ENCODE results near the gene ZNF710.
A peak's percentile ranks its signal among the peaks of the same experiment; 100 is the strongest.

The ZNF710 gene

DNA sequence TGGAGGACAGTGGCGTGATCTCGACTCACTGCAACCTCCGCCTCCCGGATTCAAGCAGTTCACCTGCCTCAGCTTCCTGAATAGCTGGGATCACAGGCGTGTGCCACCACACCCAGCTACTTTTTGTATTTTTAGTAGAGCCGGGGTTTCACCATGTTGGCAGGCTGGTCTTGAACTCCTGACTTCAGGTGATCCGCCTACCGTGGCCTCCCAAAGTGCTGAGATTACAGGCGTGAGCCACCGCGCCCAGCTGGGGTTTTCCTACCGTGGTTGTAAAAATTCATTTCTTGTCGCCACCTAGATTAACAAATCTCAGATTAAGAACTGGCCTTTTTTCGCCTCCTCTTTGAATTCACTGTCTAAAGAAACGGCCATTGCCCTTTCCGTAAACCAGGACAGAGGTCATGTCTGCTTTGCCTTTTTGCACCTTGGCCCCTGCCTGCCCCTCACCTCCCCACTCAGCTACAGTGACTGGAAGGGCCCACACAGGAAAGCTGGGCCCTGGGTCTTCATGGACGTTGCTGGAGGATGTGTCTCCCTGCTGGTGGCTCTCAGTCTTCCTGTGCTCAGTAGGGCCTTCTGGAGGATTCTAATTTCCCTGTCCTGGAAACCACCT lies 17.2 kb downstream of the ZNF710 start:
- DNase-seq, result no peak

DNA sequence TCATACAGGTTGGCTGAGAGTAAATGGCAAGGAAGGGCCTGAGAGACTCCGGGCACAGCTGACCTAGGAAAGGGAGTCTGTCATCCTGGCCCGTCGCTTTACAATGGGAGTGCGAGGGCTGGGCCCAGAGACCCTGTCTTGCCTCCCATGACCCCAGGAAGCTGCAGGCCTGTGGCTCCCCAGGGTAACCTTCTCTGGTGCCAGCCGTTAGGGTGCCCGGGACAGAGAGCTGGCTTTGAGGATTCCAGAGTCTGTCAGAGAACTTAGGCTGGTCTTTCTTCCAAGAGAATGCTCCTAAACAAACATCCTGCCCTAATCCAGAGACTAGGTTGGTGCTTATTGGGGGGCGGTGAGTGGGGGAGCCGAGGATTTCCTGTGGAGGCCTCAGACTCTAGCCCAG lies 18.5 kb downstream of the ZNF710 start:
- DNase-seq, result no peak

- DNase-seq, result no peak
Measured at GRCh38 chr15:90020021-90020735, 19.1 kb downstream of the ZNF710 start.

DNA sequence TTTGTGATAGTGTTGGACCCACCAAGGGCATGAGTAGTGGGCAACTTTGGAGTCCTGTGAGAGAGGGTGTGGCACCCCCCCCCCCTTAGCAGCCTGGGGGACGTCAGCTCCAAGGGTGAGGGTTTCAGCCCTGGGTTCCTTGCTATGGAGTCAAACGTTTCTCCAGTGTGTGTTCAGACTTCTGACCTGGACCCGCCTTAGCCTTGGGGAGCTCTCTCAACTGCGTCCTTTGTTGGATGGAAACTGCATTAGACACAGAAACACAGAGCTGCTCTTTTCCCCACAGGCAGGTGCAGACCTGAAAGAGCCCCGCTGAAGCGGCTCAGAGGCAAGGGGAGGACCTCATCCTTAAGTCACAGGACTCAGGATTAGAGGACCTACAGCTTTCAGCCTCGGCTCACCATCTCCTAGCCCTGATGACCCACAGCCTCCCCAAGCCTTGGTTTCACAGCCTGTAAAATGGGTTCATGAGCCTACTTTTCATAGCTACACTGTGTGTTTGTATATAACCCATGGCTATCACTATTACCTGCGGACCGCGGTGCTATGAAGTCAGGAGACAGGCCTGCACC lies 19.9 kb downstream of the ZNF710 start:
- no peak for DNase-seq

- DNase-seq, result no peak
Measured at GRCh38 chr15:90022345-90022744, 21.2 kb downstream of the ZNF710 start.

GRCh38 chr15:90022905-90023700 lies 22.0 kb downstream of the ZNF710 start:
- no peak for DNase-seq

DNA sequence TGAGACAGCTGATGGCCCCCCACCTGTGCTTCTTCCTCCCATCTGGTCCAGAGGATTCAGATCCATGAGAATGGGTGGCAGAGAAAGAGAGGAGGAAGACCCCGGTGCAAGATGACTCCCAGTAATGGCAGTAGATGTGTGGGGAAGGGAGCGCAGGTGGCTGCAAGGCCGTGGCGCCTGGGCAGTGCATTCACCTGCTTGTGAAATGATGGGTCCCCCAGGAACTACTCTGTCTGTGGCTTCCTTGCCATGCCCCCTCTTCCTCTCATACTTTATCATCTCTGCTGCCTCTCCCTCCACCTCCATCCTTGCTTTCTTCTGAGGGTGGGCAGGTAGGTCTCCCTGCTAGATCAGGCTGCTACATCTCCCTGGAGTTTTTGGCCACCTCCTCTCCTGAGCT lies 23.3 kb downstream of the ZNF710 start:
- no peak for DNase-seq

- no peak for DNase-seq
Measured at GRCh38 chr15:90025489-90026033, 24.4 kb downstream of the ZNF710 start.

GRCh38 chr15:90028376-90028944 lies 27.3 kb downstream of the ZNF710 start:
- no peak for DNase-seq

DNA sequence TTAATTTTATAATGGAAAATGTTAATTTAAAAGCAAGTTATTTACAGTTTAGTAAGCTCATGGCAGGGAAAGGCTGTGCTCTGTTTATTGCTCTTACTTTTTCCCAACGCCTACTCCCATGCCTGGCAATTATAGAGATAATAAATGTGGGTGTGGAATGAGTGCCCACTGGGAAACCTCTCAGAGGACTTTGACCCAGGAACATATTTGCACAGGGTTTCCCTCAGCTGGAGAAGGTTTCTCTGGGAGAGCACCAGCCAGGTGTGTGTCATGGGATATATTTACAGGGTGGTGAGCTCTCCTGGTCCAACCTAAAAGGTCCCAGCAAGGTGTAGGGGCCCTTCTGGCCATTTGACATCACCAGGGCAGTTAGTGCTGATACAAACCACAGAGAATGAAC lies 27.9 kb downstream of the ZNF710 start:
- no peak for DNase-seq

DNA sequence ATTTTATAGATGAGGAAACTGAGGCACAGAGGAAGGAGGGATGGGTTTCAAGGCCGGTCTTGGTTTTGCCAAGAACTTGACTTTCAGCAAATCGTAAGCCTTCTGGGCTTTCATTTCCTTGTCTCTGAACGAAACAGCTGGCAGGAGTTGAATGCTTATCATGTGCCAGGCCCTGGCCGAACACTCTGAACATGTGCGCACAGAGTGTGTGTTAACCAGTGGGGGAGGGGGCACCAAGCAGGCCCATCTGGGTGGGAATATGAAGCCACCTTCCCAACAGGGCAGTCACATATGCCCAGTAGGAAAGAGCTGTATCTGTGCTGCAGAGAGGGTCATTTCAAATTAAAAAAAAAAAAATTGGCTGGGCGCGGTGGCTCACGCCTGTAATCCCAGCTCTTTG lies 29.3 kb downstream of the ZNF710 start:
- no peak for DNase-seq

- peak; percentile 80 for DNase-seq
Measured at GRCh38 chr15:90031231-90031791, 30.2 kb downstream of the ZNF710 start.

DNA sequence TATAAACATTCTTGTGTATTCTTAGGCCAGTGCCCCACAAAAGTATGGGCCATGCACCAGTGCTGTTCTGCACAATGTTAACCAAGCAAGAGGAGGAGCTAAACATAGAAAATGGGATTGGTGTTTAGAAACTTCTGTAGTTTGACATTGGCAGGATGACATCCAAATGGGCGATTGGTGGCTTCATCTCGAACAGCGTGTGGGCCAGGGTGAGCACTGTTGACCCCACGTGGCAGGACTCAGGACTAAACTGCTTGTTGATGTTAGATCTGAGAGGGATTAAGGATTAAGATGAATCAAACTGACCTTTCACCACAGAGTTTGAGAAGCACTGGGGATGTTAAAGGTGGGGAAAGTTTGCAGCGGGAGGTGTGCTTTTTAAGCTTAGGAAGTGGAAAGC lies 31.9 kb downstream of the ZNF710 start:
- DNase-seq, result no peak

- DNase-seq, result no peak
Measured at GRCh38 chr15:90033448-90033847, 32.3 kb downstream of the ZNF710 start.

DNA sequence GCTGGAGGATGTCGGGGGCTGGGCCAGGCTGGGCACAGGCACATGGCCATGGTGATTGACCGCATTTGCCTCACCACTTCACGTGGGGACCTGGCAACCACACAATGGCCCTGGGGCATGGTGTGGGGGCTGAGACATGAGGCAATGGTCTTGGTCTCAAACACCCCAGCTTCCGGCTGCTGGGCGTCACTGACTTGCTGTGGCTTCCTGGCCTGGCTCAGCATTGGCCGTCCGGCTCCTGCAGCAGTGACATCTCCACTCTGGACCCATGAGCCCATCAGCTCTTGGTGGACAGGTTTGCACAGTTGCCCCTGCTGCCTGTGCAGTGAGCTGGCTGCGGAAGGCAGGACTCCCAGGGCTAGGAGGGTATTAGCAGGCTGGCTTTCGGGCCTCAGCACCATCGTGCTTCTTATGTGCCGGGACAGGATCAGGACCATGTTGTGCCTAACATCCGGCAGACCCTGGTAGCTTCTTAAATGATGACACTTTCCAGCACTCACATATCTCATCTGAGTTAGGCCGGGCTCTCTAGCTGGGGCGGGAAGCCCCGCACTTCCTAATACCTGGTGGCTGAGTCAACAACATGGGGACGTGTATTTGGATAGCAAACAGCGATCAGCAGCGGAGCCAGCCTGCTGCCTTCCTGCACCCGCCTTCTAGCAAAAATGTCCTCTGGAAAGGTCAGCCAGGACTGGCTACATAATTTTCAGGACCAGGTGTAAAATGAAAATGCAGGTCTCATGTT lies 34.1 kb downstream of the ZNF710 start:
- DNase-seq, result peak; percentile 58

- no peak for DNase-seq
Measured at GRCh38 chr15:90035840-90036230, 34.7 kb downstream of the ZNF710 start.

DNA sequence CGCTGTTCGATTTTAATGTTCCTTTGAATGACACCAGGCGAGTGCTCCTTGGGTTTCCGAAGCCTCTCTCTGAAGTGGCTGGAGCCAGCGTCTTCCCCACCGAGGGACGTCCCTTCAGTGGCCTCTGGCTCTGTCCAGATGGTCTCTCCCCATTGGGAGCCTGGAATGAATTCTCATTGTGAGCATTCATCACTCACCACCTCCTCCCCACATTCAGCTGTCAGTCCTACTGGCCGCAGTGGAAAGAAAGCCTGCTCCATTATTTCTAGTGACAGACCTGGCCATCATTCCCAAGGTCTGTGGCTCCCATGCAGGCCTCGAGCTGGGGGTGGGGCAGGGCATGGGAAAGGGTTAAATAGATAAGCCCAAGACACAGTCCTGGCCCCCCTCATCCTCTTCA lies 35.2 kb downstream of the ZNF710 start:
- no peak for DNase-seq

- DNase-seq, result no peak
Measured at GRCh38 chr15:90036806-90037510, 35.8 kb downstream of the ZNF710 start.

- peak; percentile 46 for DNase-seq
Measured at GRCh38 chr15:90037511-90037860, 36.4 kb downstream of the ZNF710 start.

DNA sequence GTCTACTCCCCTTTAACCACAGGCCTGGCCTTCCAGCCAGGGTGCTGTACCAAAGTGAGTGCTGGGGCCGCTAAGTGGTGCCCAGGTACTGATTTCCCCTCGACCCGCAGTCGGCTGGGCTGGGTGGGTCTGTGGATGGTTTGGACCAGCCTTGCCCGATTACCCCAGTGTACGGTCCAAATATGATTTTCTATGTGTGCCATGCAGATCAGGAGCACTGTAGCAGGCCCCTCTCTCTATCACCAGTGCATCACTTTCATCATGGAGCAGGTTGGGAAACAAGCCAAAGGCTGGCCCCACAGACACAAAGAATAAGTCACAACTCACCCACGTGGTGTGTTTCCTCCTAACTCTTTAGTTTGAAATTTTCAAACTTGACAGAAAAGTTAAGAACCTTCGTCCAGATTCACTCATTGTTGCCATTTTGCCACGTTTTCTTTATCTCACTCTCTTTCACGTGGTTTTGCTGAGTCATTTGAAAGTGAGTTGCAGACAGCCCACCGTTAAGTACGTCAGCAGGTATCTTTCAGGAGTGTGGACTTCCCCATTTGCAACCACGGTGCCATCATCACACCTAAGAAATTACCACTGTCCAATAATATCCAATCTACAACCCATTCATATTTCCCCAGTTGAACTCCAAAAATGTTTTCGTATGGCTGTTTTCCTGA lies 37.0 kb downstream of the ZNF710 start:
- peak; percentile 31 for DNase-seq
